CD4-positive, alpha-beta T cell treated with Interleukin-12 subunit alpha and Interleukin-12 subunit beta, for 1 hour (primary cell): ENCODE data around the gene ASS1.
A peak's percentile ranks its signal among the peaks of the same experiment; 100 is the strongest.

Source experiments
- DNase-seq: peaks from one replicate; pipeline ENCODE4 v3.0.0-alpha.2; 2020

The ASS1 gene

DNA sequence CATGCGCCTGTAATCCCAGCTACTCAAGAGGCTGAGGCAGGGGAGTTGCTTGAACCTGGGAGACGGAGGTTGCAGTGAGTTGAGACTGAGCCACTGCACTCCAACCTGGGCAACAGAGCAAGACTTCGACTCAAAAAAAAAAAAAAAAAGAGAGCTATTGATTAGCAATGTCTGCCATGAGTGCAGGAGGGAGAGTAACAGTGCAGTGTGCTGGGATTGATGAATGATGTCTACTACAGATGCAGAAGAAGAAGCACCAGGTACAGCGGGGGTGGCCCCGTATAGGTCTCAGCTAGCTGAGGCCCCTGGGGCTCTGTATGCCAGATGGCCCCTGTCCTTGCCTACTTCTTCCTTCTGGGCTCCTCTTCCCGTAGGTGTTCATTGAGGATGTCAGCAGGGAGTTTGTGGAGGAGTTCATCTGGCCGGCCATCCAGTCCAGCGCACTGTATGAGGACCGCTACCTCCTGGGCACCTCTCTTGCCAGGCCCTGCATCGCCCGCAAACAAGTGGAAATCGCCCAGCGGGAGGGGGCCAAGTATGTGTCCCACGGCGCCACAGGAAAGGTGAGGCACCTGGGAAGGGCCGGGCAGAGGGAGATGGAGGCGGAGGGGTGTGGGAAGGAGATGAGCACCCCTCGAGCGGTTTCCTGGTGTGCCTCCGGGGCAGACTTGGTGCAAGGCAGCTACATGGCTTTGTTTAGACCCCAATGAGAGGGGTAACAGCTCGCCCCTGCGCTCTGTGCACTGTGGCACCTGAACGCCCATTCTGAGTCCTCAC is 13.5 kb downstream of the ASS1 start:
- DNase-seq, result no peak

DNA sequence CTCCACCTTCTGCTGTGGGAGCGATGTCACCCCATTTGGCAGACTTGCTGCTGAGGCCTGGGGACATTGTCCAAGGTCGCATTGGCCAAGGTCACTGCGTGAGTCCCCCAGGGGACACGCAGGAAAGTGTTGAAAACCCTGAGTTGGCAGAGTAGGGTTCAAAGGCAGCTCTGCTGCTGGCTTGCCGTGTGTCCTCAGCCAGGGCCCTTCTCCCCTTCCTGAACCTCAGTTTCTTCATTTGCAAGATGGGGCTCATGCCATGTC is 14.0 kb downstream of the ASS1 start:
- DNase-seq, result no peak

DNA sequence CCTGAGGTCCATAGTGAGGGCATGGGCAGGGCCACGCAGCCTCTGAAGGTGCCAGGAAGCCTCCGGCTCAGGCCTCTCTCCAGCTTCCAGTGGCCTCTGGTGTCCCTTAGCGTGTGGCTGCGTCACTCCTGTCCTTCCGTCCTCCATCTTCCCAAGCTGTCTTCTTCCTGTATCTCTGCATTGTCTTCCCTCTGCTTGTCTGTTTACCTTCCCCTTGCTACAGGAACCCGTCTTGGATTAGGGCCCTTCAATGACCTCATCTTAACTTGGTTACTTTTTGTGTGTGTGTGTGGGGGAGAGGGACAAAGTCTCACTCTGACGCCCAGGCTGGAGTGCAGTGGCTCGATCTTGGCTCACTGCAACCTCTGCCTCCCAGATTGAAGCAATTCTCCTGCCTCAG is 14.4 kb downstream of the ASS1 start:
- DNase-seq, result no peak

DNA sequence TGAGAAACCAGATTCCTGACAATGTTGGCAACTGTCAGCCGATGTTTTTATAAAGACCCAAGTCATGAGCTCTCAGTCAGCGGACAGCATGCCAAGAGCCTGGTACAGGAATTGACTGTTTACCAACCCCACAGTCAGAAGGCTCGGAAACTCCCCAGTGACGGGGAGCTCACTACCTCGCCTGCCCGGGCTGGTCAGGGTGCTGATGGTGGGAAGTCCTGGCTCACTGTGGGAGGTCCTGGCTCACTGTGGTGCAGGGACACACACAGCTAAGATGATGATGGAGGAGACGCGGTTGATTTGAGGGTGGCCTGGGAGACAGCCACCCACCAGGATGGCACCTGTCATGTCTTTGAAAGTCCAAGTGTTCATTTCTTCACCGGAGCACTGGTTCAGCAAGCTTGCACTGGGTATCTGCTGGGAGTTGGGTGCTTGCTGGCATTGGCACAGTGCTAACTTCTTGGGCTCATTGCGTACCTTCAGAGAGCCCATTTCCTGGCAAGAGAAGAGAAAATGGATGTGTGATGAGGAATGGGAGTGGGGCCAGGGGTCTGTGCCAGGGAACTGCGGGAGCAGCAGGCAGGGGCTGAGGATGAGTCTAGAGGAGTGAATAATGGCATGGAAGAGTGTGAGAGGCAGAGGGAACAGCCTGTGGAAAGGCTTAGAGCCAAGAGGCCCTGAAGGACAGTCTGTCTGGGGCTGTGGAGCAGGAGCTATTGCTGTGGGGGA is 15.3 kb downstream of the ASS1 start:
- no peak for DNase-seq

DNA sequence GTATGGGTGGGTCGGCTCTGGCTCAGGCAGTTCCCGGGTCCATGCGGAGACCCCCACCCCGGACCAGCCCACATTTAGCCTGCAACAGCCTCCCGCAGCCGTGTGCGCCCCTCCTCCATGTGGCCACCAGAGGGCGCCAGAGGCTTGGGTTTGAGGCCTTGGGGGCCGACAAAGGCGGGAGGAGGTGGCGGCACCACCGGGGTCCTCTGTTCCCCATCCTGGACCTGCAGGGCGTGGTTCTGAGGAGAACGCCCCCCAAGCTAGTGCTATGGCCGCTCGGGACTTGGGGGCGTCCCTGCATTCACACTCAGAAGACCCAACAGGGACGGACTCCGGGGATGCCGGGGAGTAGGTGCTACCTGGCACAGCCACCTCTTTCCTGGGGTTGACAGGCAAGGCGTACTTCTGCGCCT is 16.5 kb downstream of the ASS1 start:
- peak; percentile 66 for DNase-seq

DNA sequence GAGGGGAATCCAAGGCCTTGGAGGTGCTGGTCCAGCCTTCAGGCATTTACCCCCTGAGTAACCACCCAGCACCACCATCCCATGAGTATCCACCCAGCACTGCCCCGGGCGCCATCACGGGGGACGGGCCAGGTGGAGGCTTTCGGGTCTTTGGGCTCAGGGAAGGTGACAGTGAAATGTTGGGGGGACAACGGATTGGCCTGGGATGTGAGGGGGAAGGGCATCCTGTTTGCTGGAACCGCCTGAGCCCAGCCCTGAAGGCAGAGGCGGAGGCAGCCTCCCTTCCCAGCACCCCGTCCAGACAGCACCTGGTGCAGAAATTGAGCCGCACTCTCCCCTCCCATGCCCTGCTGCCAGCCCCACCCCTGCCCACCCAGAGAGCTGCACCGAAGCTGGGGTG is 17.0 kb downstream of the ASS1 start:
- DNase-seq, result no peak

DNA sequence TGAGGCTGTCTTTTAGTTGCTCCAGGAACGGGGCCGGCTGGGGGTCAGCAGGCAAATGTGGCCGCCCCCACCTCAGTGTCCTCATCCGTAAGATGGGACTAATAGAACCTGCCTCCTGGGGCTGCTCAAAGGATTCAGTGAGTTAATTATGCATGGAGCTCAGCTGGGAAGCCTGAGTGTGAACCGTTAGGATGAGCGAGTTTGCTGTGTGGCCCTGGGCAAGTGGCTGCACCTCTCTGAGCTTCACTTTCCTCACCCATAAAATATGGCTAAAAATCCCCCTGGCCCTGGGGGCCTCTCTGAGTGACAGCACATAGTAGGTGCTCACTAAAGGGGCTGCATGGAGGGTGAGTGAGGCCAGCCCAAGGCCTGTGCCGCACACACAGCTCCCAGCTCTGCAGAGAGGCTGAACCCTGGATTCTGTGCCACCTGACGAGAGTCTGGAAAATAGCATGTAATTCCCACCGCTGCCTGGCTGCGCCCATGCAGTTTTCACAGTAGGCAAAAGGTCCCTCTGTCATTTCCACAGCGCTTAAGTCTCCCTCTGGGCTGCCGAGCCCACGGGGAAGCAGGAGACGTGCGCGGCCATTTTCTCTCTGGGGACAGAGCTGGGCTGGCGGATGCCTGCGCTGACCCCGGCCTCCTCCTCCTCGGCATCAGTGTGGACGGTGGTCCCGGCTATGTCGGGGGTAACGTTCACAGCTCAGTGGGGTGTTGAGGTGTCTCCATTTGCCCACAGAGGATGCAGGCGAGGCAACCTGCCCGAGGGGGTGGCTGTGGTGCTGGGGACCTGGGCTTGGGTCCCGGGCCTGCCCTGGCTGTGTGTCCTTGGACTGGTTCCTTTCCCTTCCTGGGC is 18.2 kb downstream of the ASS1 start:
- DNase-seq, result no peak

DNA sequence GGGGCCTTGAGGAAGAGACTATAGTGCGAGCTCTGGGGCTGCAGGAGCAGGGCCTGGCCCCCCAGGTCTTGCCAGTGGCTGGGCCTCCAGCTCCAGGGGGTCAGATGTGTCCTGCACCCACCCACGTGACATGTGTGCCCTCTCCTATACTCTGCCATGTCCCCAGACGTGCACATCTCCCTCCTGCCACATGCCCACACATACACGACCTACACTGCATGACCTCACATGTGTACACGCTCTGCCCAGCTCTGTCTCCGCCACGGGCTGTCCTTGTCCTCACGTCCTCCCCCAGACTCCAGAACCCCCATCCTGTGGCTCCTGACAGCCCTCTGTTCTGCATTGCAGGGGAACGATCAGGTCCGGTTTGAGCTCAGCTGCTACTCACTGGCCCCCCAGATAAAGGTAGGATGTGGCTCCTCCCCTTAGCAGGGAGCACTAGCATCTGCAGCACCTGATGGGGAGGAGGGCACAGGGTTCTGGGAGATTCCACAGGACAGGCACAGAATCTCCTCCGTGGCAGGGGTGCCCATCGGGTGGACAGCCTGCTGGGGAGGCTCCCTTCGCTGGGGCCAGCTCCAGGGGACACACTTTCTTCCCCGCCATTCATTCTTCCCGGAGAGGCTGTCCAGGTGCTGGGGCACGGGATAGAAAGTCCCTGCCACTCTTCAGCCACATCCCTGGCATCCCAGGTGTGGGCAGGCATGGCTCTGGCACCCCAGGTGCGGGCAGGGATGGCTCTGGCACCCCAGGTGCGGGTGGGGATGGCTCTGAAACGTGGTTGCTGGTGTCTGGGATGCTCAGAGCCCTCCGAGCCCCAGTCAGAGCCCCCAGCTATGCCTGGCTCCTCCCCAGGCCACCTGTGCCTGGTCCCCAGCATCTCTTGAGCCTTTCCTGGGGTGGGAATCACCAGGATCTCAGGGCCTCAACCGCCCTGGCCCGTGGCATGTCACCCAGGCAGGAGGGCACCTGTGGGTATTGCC is 19.3 kb downstream of the ASS1 start:
- no peak for DNase-seq

DNA sequence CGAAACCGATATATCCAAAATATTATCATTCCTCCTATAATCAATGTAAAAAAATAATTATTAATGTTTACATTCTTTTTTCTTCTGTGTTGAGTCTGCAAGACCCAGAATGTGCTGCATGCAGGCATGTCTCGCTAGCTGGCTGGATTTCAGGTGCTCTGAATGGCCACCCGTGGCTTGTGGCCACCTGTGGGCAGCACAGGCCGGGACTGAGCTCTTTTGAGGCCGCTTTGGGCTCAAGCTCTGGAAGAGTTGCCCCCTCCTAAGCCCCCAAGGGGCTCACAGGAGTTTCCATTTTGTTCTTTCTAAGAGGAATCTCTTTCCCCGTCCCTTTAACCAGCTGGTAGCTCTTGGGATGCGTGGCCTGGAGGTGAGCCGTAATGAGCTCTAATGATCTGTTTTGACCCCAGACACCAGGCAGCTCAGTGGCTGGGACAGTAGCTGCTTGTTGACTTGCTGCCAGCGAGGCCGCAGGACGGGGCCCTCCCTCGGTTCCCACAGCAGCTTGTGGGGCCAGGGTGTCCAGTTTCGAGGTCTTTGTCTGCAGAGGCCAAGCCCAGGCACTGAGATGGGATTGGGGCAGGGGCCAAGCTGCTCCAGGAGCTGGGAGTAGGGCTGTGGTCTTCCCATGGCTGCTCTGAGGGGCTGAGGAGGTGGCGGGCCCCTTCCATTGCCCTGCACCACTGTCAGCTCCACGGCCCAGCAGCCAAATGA is 20.8 kb downstream of the ASS1 start:
- no peak for DNase-seq

DNA sequence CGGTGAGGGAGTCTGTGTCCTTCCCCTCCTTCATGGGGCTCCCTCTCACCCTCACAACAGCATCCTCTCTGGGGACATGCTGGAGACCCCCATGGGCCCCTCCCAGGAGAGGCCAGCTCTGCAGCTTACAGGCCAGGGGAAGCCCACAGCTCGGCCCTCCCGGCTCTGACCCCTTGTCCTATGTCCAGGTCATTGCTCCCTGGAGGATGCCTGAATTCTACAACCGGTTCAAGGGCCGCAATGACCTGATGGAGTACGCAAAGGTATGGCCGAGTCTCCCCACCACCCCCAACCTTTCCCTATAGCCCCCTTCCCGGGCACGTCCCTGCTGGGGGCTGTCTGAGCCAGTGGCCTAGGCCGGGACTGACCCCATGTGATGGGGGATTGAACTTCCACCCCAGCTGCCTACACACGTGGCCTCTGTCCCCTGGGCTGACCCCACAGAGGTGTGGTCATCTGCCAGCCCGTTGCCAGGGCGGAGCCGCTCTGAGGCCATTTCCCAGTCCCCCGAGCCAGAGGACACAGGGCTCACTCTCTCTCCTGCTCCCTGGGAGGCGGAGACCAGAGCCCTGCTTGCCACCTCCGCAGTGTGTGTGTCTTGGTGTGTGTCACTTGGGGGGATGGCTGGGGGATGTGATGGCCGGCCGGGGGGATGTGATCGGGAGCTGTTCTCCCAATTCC is 21.9 kb downstream of the ASS1 start:
- no peak for DNase-seq

DNA sequence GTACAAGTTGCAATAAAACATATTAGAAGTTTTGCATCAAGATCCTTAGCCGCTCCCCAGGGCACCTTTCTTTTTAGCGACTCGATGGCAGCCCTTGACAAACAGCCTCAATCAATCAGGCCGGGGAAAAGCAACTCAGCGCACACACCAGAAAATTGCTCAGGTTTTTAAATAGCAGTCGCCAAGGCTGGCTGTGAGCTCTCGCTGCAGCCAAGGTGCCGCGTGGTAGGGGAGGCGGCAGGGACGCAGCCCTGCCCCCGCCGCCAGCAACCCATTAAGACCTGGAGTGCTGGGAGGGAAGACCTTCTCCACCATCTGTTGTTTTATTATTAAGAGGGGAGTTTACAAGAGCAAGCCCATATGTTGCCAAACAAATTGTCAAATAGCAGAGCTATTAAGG is 22.6 kb downstream of the ASS1 start:
- DNase-seq, result no peak

DNA sequence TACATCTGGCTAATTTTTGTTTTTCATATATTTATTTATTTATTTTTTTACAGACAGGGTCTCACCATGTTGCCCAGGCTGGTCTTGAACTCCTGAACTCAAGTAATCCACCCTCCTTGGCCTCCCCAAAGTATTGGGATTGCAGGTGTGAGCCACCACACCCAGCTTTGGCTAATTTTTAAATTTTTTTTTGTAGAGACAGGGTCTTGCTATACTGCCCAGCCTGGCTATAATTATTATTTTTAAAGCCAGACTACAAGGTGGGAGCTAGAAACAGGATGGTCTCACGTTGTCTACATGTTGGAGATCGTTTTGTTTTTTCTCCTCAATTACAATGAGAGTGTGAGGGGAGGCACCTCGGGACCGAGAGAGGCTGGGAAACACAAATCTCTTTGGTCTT is 23.8 kb downstream of the ASS1 start:
- no peak for DNase-seq

DNA sequence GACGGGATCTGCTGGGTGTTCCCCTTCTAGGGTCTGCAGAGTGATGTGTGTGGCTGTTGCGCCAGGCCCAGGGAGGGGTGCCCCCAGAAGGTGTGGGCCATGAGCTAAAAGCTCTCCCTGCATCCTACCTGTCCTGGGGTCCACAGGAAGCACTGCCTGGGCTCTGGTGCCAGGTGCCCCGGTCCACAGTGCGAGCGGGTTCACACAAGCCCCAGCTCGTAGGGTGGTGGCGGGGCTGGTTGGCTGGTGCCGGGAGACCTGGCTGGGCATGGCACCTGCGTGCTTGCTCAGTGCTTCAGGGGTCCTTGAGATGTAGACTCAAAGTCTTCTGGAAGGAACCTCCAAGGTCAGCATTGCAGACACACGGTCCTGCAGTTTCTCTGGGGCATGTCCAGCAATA is 25.5 kb downstream of the ASS1 start:
- DNase-seq, result no peak

DNA sequence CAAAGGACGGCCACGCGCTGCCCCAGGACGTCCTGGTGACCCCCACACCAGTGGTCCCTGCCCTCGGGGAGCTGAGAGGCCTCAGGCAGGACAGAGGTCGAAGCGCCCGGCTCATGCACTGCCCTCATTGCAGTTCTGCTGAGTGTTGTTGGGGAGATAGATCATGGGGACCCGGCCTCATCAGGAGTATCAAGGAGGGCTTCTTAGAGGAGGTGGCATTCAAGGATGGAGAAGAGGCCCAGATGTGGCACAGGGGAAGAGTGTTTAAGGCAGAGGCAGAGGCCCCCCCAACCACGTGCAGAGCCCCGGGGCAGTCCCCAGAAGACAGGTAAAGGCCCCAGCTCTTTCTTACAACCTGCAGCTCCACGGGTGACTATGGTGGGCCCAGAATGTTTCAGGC is 26.2 kb downstream of the ASS1 start:
- no peak for DNase-seq

DNA sequence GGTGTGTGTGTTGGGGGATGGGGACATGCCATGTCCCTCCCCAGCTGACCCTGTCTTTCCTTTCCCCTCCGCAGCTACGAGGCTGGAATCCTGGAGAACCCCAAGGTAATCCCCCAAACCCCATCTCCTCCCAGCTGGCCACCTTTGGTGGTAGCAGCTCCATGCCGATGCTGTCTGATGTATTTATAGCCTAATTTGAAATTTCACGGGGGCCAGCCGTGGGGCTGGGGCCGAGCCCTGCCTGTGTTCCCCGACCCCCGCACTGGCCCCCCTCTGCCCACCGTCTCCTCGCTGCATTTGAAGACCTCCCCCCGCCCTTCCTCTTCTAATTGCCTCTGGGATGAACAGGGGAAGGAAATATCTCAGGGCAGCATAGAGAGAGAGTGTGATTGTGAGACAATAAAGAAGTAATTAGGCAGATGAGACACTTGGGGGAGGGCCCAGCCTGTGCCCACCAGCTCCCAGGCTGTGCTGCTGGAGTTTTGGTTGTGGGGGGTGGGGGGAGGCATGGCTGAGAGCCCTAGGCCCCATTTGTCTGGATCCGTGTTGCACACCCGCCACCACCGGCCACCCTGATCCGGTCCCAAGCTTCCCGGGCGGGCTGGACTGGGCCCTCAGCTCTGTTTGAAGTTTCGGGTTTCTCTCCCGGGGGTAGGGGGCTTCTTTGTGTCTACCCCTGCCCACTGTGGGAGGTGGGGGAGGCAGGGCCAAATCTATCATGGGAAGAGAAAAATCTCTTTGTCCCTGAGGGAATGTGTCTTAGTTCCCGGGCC is 26.8 kb downstream of the ASS1 start:
- DNase-seq, result no peak

DNA sequence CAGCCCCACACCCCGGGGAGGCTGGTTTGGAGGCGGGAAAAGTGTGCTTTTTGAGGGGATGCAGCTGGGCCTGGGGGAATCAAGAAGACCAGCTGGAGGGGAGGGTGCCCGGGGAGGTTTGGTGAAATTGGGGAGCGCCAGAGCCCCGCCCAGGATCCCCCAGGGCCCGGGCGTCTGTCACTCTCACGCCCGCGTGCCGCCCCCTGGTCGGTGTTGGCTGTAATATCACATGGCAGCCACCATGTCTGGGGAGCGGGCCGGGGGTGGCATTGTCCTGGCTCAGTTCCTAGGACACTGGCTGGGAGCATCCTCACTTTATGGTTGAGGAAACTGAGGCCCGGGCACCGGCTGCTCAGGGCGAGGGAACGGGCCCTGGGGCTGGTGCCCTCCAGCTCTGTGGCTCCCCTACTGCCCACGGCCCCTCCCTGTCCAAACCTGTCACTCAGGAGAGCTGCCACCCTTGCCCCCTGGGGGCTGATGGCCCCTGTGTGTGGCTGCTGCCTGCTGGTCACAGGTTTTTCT is 27.5 kb downstream of the ASS1 start:
- no peak for DNase-seq

DNA sequence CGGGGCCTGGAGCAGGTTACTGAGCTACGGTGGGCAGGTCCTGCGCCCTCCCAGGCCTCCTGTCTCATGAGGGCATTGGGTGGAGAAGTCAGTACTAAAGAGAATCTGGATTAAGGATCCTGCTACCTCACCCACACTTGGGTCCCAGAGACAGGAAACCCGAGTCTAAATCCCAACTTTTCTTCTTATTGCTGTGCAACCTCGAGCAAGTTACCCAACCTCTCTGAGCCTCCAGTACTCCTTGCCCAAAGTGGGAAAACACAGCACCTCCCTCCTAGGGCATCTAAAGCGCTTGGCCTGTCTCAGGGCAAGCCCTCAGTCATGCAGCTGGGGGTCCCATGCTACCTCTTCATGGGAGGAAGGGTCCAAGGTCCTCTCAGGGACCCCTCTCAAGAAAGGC is 28.2 kb downstream of the ASS1 start:
- no peak for DNase-seq

DNA sequence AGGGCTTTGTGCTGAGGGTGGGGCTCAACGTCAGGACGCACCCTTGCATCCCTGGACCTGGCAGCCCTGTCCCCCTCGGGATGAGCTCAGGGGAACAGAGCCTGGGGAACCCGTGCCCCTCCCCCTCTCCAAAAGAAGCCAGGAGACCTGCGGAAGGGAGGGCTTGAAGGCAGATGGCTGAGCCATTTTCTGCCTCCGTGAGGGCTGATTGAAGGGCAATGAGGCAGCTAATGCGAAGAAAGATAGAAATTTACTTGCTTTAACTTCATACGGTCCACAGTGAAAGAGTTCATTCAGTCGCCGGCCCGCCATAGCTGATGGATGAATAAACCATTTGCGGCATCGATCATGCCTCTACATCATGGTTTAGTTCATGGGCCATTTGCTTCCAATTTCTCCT is 28.8 kb downstream of the ASS1 start:
- DNase-seq, result no peak

DNA sequence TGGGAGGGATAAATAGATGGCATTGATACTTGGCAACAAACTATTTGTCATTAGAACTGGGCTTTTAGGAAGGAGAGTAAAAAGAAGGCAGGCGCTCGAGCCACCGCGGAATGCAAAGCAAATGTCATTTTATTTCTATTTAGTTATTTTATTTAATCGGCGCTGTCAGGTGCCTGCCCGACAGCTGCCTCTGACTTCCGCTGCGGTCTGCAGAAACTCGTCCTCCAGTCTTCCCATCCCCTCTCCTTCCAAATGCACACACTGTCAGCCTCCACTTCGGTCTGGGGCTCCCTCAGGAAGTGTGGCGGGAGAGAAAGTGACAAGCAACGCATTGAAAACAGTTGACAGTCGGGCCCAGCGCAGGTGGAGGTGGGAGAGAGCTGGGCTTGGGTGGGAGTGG is 29.3 kb downstream of the ASS1 start:
- no peak for DNase-seq

DNA sequence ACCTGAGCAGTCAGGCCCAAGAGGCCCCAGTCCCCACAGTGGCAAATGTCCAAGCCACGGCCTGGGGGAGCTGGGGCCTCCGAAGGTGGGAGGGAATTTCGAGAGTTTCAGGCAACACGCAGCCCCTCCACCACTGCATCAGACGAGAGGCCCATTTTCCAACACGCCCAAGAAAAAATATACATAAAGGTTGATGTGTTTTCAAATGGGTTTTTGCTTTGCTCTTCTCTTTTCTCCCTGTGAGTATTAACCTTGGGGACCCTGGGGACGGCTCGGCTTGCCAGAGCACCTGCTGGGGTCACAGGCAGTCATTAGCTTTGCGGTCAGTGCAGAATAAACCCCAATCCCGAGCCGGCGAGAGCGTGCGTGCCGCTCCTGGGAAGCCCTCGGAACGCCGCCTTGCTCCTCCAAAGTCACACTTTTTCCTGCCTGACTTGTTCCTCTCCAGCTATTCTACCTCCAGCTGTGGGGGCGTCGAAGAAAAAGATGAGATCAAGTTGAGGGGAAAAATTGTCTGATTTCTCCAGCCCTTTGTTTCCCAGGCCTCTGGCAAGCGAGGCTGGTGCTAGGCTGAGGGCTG is 31.5 kb downstream of the ASS1 start:
- no peak for DNase-seq
